ENCODE data around the gene GPR87. TPM values are rescaled to one million over a fixed set of nuclear protein-coding genes. Genes with fewer than 3 reads are reported as not detected.
A peak's percentile ranks its signal among the peaks of the same experiment; 100 is the strongest.

GPR87 gene
- total and polyA plus RNA-seq, 10 donors: not detected

DNA sequence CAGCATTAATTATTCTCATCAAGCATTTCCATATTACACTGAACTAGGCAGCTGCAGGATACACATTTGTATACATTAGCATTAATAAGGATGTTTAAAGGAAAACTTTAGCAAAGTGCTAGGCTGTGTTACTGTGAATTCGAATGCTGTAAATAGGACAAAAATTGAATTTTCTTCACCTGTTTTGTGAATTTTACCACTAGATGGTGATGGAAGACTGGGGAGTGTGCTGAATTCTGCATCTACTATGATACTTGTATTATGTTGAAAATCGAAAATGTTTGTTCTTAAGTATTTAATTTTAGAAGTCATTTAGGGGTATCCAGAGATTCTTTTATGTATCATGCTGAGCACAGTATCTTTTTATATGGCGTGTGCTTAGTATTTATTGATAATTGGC lies 25.9 kb downstream of the GPR87 start:
- WGBS, 5 donors: 62 to 80% (median 67%) methylated on average over 3 of the region's 3 CpGs
- no peak for DNase-seq
- TF ChIP-seq POLR2A (IDR thresholded peaks at IDR 0.05) (no peak), POLR2AphosphoS5 (IDR thresholded peaks at IDR 0.05) (no peak)
- TF ChIP-seq, protein P1, sequence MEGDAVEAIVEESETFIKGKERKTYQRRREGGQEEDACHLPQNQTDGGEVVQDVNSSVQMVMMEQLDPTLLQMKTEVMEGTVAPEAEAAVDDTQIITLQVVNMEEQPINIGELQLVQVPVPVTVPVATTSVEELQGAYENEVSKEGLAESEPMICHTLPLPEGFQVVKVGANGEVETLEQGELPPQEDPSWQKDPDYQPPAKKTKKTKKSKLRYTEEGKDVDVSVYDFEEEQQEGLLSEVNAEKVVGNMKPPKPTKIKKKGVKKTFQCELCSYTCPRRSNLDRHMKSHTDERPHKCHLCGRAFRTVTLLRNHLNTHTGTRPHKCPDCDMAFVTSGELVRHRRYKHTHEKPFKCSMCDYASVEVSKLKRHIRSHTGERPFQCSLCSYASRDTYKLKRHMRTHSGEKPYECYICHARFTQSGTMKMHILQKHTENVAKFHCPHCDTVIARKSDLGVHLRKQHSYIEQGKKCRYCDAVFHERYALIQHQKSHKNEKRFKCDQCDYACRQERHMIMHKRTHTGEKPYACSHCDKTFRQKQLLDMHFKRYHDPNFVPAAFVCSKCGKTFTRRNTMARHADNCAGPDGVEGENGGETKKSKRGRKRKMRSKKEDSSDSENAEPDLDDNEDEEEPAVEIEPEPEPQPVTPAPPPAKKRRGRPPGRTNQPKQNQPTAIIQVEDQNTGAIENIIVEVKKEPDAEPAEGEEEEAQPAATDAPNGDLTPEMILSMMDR (IDR thresholded peaks at IDR 0.05 in 8 of 11, conservative IDR thresholded peaks at IDR 0.05 in 3 of 11): peak in 2 of 11 experiments; percentile 11 to 22
- Histone ChIP-seq H3K27ac (no peak overlapping the region), H3K4me3 (no peak overlapping the region), H3K27me3 (replicated peaks in 1 of 7) (no peaks in the 10 kb centered on the region), H3K4me1 (no peaks in the 10 kb centered on the region), H3K9me3 (no peaks in the 10 kb centered on the region), H3K36me3 (no peaks in the 10 kb centered on the region)
- intact Hi-C loops (cut with DNase I; ENCODE audit: low total_unique reads): no loop called here

DNA sequence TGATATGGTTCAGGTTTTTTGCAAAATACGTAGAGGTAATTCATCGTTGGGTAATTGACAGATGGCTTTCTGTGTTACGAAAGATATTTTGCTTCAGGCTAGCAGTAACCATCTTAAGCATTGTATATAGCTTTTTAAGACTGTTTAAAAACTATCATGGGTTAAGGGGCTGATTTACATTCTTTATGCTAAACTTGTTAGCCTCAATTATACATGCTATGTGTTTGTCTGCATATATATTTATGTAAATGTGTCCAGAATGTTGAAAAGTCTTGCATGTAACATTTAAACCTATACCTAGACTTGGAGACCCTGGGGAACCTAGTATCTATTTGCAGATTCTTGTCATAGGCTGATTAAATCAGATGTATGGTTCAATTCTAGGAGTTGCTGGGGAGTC lies 27.2 kb downstream of the GPR87 start:
- H3K27ac ChIP-seq: no peak overlapping the region
- no peaks in the 10 kb centered on the region for H3K27me3 ChIP-seq (replicated peaks in 1 of 7)
- no peaks in the 10 kb centered on the region for H3K36me3 ChIP-seq
- no peak for DNase-seq
- intact Hi-C loops (cut with DNase I; ENCODE audit: low total_unique reads): no loop called here
- no peaks in the 10 kb centered on the region for H3K9me3 ChIP-seq
- H3K4me3 ChIP-seq: no peak overlapping the region
- H3K4me1 ChIP-seq: peaks cover 0 to 2% (median 0%) of the 10 kb centered on the region in 6 donors
- no peak for TF ChIP-seq POLR2A (IDR thresholded peaks at IDR 0.05)
- no peak for TF ChIP-seq POLR2AphosphoS5 (IDR thresholded peaks at IDR 0.05)
- TF ChIP-seq, protein P1 (IDR thresholded peaks at IDR 0.05 in 8 of 11, conservative IDR thresholded peaks at IDR 0.05 in 3 of 11): no peak
- 39 to 58% (median 41%) methylated on average over 3 of the region's 3 CpGs for WGBS, 5 donors

DNA sequence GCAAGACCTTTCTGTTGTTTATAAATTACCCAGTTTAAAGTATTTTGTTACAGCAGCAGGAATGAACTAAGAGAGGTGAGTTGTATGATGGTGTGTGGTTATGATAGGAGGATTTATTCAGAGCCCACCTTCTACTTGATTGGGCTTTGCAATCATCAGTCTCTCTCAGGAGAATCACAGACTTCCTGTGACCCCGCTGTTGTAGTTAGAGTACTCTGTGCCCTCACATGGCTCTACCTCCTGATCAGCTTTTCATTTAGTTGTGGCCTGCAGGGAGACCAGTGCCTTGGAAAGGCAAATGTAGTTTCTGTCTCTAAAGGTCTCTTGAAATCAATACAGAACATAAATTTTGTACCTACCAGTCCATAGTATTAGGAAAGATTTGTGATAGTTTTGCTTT lies 30.7 kb downstream of the GPR87 start:
- H3K9me3 ChIP-seq: no peaks in the 10 kb centered on the region
- no peak overlapping the region for H3K27ac ChIP-seq
- TF ChIP-seq POLR2AphosphoS5 (IDR thresholded peaks at IDR 0.05): no peak
- intact Hi-C loops (cut with DNase I; ENCODE audit: low total_unique reads): no loop called here
- no peaks in the 10 kb centered on the region for H3K27me3 ChIP-seq (replicated peaks in 1 of 7)
- no peak for DNase-seq
- H3K4me3 ChIP-seq: no peak overlapping the region
- WGBS, 5 donors: 50 to 61% (median 58%) methylated on average over 1 of the region's 1 CpG
- no peaks in the 10 kb centered on the region for H3K36me3 ChIP-seq
- H3K4me1 ChIP-seq: peaks cover 0 to 20% (median 5%) of the 10 kb centered on the region in 6 donors

DNA sequence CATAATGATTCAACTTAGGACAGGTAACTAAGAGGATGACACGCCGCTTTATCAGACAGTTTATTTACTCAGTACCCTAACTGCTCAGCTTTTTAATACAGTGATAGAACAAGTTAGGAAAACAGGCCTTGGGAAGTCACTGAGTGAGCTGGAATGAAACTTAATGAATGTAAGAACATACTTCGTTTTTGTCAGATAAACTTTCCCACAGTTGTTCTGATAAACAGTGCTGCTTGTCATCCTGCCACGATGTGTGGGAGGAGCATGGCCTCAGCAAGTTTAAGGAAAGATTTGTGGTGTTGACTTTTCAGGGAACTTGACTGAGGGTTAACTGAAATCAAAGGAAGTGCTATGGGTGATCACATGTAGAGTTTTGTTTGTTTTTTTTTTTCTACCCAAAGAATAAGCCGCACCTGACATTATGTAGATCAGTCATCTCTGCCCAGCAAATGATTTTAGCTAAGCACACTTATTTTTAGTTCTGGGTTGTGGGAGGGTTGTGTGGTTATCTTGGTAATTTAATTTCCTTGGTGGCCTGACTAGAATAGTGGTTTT lies 32.6 kb downstream of the GPR87 start:
- TF ChIP-seq POLR2A (IDR thresholded peaks at IDR 0.05): no peak
- TF ChIP-seq, protein P1 (IDR thresholded peaks at IDR 0.05 in 8 of 11, conservative IDR thresholded peaks at IDR 0.05 in 3 of 11): no peak
- Histone ChIP-seq H3K36me3 (no peaks in the 10 kb centered on the region), H3K27ac (peak overlapping the region in 3 of 8 donors; percentile 3 to 36 (median 15)), H3K9me3 (no peaks in the 10 kb centered on the region), H3K4me3 (no peak overlapping the region), H3K27me3 (replicated peaks in 1 of 7) (no peaks in the 10 kb centered on the region), H3K4me1 (peaks cover 0 to 34% (median 13%) of the 10 kb centered on the region in 6 donors)
- intact Hi-C loops (cut with DNase I; ENCODE audit: low total_unique reads): loop anchor here (2.0 to 5.0 kb wide), 2 partner anchors 57 to 115 kb away; no protein-coding TSS in a partner anchor
- DNase-seq: no peak
- 33 to 41% (median 40%) methylated on average over 5 of the region's 5 CpGs for WGBS, 5 donors
